HCT116 (cell line): ENCODE measurements around the gene NDN. TPM values are rescaled to one million over a fixed set of nuclear protein-coding genes. Genes with fewer than 3 reads are reported as not detected.

Experiments used
- ATAC-seq: fragments of 200-7000 bp; cut with Tn5 transposase; 2 replicates; pipeline ENCODE4 v1.9.1; 2020; ENCODE audit warnings: mild to moderate bottlenecking, moderate library complexity
- BruUV-seq: library from RNA; stranded (reverse); fragments of 400-500 nt; replicated peaks from 2 replicates; lab custom pipeline; 2021; lab: Mats Ljungman, UMichigan
- CTCF ChIA-PET: fragments of 300-600 bp; sonication (Branson Sonifier 250); formaldehyde crosslinking; loops from one replicate; lab custom pipeline; 2021; ENCODE audit warnings: antibody characterized with exemption; lab: Charles Lee
- POLR2A ChIA-PET: fragments of 300-600, 350-600 bp; sonication (Branson Sonifier 250); formaldehyde crosslinking; loops from one replicate; lab custom pipeline; 2021; ENCODE audit warnings: antibody characterized with exemption; lab: Charles Lee
- RAD21 ChIA-PET, 2 experiments: fragments of 300-600 bp; sonication (Branson Sonifier 250); formaldehyde crosslinking; loops; one replicate each; lab custom pipeline; 2023; ENCODE audit warnings: low total read pairs in 2 of 2; ENCODE audit not compliant: uncharacterized antibody in 2 of 2, unreplicated experiment in 2 of 2, low non-redundant PET in 1 of 2; lab: Charles Lee
- DNase-seq: peaks from one replicate; pipeline ENCODE4 v3.0.0-alpha.2; 2010; ENCODE audit warnings: low read depth, low spot score
- H2AFZ ChIP-seq: fragments of 200-600 bp; shearing (Covaris generic), sonication (generic); 2 replicates; pipeline ENCODE4 v1.6.1; 2017; ENCODE audit warnings: low read depth, mixed run types, mixed read lengths, antibody characterized with exemption, low read length; ENCODE audit not compliant: poor library complexity, severe bottlenecking
- H3K27ac ChIP-seq: 2 replicates; pipeline ENCODE4 v1.5.1; 2012; ENCODE audit warnings: low read depth, low read length
- H3K27me3 ChIP-seq: fragments of 200-600 bp; sonication (generic); 2 replicates; pipeline ENCODE4 v1.6.1; 2016; ENCODE audit warnings: mixed run types, low read length, mixed read lengths; ENCODE audit not compliant: insufficient read depth
- H3K36me3 ChIP-seq, 2 experiments: fragments of 200-500 bp in 1 of 2; fragments of 200-600 bp in 1 of 2; sonication (Bioruptor generic) in 1 of 2; sonication (generic) in 1 of 2; 2 replicates each; pipeline versions ENCODE4 v1.5.1 to v1.6.1; 2014 to 2016; ENCODE audit warnings: low read length in 2 of 2, inconsistent platforms in 1 of 2, mixed read lengths in 1 of 2, mixed run types in 1 of 2; ENCODE audit not compliant: insufficient read depth in 2 of 2, control insufficient read depth in 1 of 2
- H3K4me1 ChIP-seq, 2 experiments: fragments of 200-600 bp in 1 of 2; sonication (generic) in 1 of 2; 2 replicates each; pipeline versions ENCODE4 v1.5.1 to v1.6.1; 2012 to 2017; ENCODE audit warnings: low read length in 2 of 2, inconsistent platforms in 1 of 2, mild to moderate bottlenecking in 1 of 2, mixed read lengths in 1 of 2, mixed run types in 1 of 2, moderate library complexity in 1 of 2; ENCODE audit not compliant: insufficient read depth in 2 of 2, control insufficient read depth in 1 of 2
- H3K4me2 ChIP-seq: fragments of 200-600 bp; sonication (generic); 2 replicates; pipeline ENCODE4 v1.6.1; 2017; ENCODE audit warnings: mixed run types, low read length, mixed read lengths
- H3K4me3 ChIP-seq, 2 experiments: fragments of 200-600 bp in 1 of 2; sonication (generic) in 1 of 2; replicated peaks in 1 of 2; 2 replicates each; pipeline ENCODE4 v1.5.1; 2011 to 2016; ENCODE audit warnings: low read length in 2 of 2, control low read depth in 1 of 2, low read depth in 1 of 2, mild to moderate bottlenecking in 1 of 2, mixed read lengths in 1 of 2, mixed run types in 1 of 2
- H3K79me2 ChIP-seq: fragments of 200-600 bp; sonication (generic); 2 replicates; pipeline ENCODE4 v1.6.1; 2017; ENCODE audit warnings: mild to moderate bottlenecking, mixed run types, low read length, moderate library complexity, mixed read lengths; ENCODE audit not compliant: insufficient read depth
- H3K9ac ChIP-seq: fragments of 200-600 bp; sonication (generic); 2 replicates; pipeline ENCODE4 v1.6.1; 2016; ENCODE audit warnings: low read length, mixed read lengths
- H3K9me2 ChIP-seq: fragments of 200-600 bp; sonication (generic), shearing (Covaris generic); 2 replicates; pipeline ENCODE4 v1.6.1; 2017; ENCODE audit warnings: mixed run types, mild to moderate bottlenecking, moderate library complexity; ENCODE audit not compliant: insufficient read depth
- H3K9me3 ChIP-seq, 2 experiments: fragments of 200-500 bp in 1 of 2; fragments of 200-600 bp in 1 of 2; sonication (Bioruptor generic) in 1 of 2; sonication (generic) in 1 of 2; 2 replicates each; pipeline ENCODE4 v1.6.1; 2014 to 2017; ENCODE audit warnings: low read length in 2 of 2, mixed read lengths in 2 of 2, inconsistent platforms in 1 of 2, low read depth in 1 of 2, mild to moderate bottlenecking in 1 of 2, mixed run types in 1 of 2, moderate library complexity in 1 of 2; ENCODE audit not compliant: control insufficient read depth in 1 of 2, insufficient read depth in 1 of 2
- H4K20me1 ChIP-seq: fragments of 200-600 bp; sonication (generic), shearing (Covaris generic); 2 replicates; pipeline ENCODE4 v1.6.1; 2017; ENCODE audit warnings: mixed run types, mild to moderate bottlenecking, moderate library complexity; ENCODE audit not compliant: insufficient read depth
- CBX3 ChIP-seq: IDR thresholded peaks from 2 replicates; pipeline ENCODE4 v1.6.1; 2012; ENCODE audit warnings: low read depth
- CEBPB ChIP-seq: IDR thresholded peaks from 2 replicates; pipeline ENCODE4 v1.6.1; 2012; ENCODE audit warnings: low read depth
- EZH2 ChIP-seq: fragments of 200-600 bp; sonication (generic); IDR thresholded peaks from 2 replicates; pipeline ENCODE4 v1.6.1; 2017; ENCODE audit warnings: antibody characterized with exemption, mixed run types
- EZH2phosphoT487 ChIP-seq: fragments of 200-600 bp; IDR thresholded peaks from 2 replicates; pipeline ENCODE4 v1.6.1; 2018; ENCODE audit warnings: antibody characterized with exemption, borderline replicate concordance
- FOSL1 ChIP-seq: IDR thresholded peaks from 2 replicates; pipeline ENCODE4 v1.6.1; 2012; ENCODE audit warnings: low read depth
- SP1 ChIP-seq: IDR thresholded peaks from 2 replicates; pipeline ENCODE4 v1.6.1; 2012; ENCODE audit warnings: low read depth
- SRF ChIP-seq: IDR thresholded peaks from 2 replicates; pipeline ENCODE4 v1.6.1; 2012; ENCODE audit warnings: low read depth
- TCF7L2 ChIP-seq: IDR thresholded peaks from 2 replicates; pipeline ENCODE4 v1.7.0; 2011; ENCODE audit warnings: borderline replicate concordance, inconsistent platforms; ENCODE audit not compliant: insufficient read depth, insufficient read length; ENCODE audit errors: extremely low read depth
- YY1 ChIP-seq: IDR thresholded peaks from 2 replicates; pipeline ENCODE4 v1.6.1; 2011; ENCODE audit warnings: low read length, low read depth, moderate library complexity, mild to moderate bottlenecking; ENCODE audit not compliant: insufficient replicate concordance; ENCODE audit errors: extremely low read depth
- ZFX ChIP-seq: fragments of 450-650 bp; IDR thresholded peaks from 2 replicates; pipeline ENCODE4 v1.6.1; 2017
- intact Hi-C: fragments of 100-400 bp; cut with micrococcal nuclease; formaldehyde crosslinking; loops from 2 replicates; pipeline ENCODE4 v1.10.0; 2022
- total RNA-seq: library from RNA; stranded (reverse); gene quantifications from one replicate; pipeline ENCODE4 v1.2.1, GENCODE V29; 2021; ENCODE audit not compliant: unreplicated experiment
- TF ChIP-seq, protein P1 (sequence below): IDR thresholded peaks from 2 replicates; pipeline ENCODE4 v1.6.1; 2012

NDN gene
- total RNA-seq, 1 experiment from 2014 or later = not detected

DNA sequence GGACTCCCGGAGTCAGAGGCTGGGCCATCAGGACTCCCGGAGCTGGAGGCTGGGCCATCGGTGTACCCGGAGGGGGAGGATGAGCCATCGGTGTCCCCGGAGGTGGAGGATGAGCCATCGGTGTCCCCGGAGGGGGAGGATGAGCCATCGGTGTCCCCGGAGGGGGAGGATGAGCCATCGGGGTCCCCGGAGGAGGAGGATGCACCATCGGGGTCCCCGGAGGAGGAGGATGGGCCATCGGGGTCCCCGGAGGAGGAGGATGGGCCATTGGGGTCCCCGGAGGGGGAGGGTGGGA lies 40.2 kb downstream of the NDN start:
- H3K9me3 ChIP-seq = no peaks in the 10 kb centered on the region
- no peaks in the 10 kb centered on the region for H3K79me2 ChIP-seq
- H3K4me3 ChIP-seq = no peak overlapping the region
- H3K27ac ChIP-seq = no peak overlapping the region
- ChIA-PET RAD21 (no interaction called here), CTCF (no interaction called here), POLR2A (no interaction called here)
- no peak overlapping the region for H3K9ac ChIP-seq
- H3K4me1 ChIP-seq = no peaks in the 10 kb centered on the region
- BruUV-seq = no TSS peak
- no peaks in the 10 kb centered on the region for H3K27me3 ChIP-seq
- no peaks in the 10 kb centered on the region for H3K9me2 ChIP-seq
- DNase-seq (no peak), ATAC-seq (no peak)
- TF ChIP-seq, protein P1, sequence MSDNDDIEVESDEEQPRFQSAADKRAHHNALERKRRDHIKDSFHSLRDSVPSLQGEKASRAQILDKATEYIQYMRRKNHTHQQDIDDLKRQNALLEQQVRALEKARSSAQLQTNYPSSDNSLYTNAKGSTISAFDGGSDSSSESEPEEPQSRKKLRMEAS = no peak
- TF ChIP-seq YY1 (no peak), SRF (no peak), EZH2 (no peak), TCF7L2 (no peak), SP1 (no peak), CBX3 (no peak)
- H2AFZ ChIP-seq = no peak overlapping the region
- no peaks in the 10 kb centered on the region for H4K20me1 ChIP-seq
- intact Hi-C loops = loop anchor here (5.0 to 10.0 kb wide), 2 partner anchors 1788 to 1855 kb away; partner anchors contain the start of gene UBE3A
- no peaks in the 10 kb centered on the region for H3K36me3 ChIP-seq
- H3K4me2 ChIP-seq = no peak overlapping the region

DNA sequence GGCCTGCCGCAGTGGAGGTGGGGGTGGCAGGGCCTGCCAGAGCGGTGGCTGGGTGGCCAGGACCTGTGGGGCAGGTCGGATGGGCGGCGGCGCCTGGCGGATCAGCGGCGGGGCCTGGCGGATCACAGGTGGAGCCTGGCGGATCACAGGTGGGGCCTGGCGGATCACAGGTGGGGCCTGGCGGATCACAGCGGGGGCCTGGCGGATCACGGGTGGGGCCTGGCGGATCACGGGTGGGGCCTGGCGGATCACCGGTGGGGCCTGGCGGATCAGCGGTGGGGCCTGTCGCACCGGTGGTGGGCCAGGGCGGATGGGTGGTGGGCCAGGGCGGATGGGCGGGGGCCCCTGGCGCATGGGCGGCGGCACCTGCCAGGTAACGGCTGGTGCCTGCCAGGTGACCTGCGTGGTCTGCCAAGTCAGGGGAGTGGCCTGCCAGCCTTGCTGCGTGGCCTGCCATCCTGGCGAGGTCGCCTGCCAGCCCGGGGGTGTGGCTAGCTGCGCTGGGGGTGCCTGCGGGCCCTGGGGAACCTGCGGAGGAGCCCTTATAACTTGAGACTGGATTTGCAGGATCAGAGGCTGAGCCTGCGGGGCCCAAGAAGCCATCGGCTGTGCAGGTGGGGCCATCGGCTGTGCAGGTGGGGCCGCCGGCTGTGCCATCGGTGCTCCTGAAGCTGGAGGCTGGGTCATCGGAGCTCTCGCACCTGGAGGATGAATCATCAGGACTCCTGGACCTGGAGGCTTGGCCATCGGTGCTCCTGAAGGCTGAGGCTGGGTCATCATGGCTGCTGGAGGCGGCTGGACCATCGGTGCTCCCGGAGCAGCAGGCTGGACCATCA lies 40.7 kb downstream of the NDN start:
- no peaks in the 10 kb centered on the region for H3K27me3 ChIP-seq
- H3K36me3 ChIP-seq = no peaks in the 10 kb centered on the region
- CTCF ChIA-PET = no interaction called here
- POLR2A ChIA-PET = no interaction called here
- BruUV-seq = no TSS peak
- H3K27ac ChIP-seq = no peak overlapping the region
- no peaks in the 10 kb centered on the region for H3K4me1 ChIP-seq
- no peaks in the 10 kb centered on the region for H3K9me2 ChIP-seq
- no peak overlapping the region for H3K9ac ChIP-seq
- no peak overlapping the region for H2AFZ ChIP-seq
- no peak for ATAC-seq
- no peak overlapping the region for H3K4me2 ChIP-seq
- H3K9me3 ChIP-seq = no peaks in the 10 kb centered on the region
- H3K79me2 ChIP-seq = no peaks in the 10 kb centered on the region
- no peak for TF ChIP-seq CEBPB
- no peak for TF ChIP-seq SP1
- no peak for TF ChIP-seq EZH2phosphoT487
- TF ChIP-seq, protein P1 = no peak
- no peak for TF ChIP-seq FOSL1
- no peak for TF ChIP-seq ZFX
- no peaks in the 10 kb centered on the region for H4K20me1 ChIP-seq
- intact Hi-C loops = loop anchor here (5.0 to 10.0 kb wide), 2 partner anchors 1788 to 1856 kb away; partner anchors contain the start of gene UBE3A
- H3K4me3 ChIP-seq = no peak overlapping the region
- RAD21 ChIA-PET = no interaction called here
- DNase-seq = no peak
